D721Med (cell line): ENCODE data around the gene ZFYVE9.
"Not testable (repeated sequence)": the region's sequence is repeated elsewhere in the genome, so short reads cannot be mapped to it uniquely, and the experiment has no call there.

Experiments used
- DNase-seq: peaks from one replicate; pipeline ENCODE4 v3.0.0; 2011; ENCODE audit warnings: low spot score; ENCODE audit not compliant: insufficient read length
- FAIRE-seq: peaks from 2 replicates; lab custom pipeline; 2011; peaks lifted over from hg19 to GRCh38; lab: Jason Lieb, UNC
- TF ChIP-seq, protein P1 (sequence below): IDR thresholded peaks from 2 replicates; pipeline ENCODE4 v1.5.1; 2012; ENCODE audit warnings: mild to moderate bottlenecking, control low read depth; ENCODE audit not compliant: insufficient read depth; ENCODE audit errors: missing control alignments

Gene ZFYVE9

DNA sequence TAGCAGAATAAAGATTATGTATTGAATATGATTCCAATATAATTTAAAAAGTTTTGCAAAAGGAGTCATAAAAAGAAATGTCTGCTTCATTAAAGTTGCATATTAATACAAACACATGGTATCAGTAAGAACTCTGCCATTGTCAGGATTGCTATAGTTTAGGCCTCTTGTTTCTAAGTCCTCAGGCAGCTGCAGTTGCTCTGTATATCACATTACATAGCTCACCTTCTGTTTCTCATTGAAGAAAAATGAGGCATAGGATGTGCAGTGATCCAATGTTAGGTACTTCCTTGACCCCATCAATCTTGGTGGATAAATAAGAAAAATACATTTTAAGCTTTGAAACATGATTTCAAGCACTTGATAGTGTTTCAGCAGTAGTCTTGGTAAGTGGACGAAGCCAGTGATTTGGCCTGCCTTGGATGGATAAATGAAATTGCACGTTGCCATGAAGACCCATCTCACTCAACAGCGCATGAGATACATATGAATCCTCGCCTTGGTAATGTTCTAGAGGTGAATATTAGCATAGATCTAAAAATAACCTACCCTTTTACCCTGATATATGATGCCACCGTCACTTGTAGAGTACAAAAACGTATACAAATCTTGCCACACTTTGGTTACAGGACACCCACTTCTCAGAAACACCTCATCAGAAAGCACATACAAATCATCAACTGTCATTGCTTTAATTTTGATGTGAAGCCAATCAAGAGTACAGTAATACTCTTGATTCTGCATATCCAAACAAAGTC is 25.3 kb downstream of the ZFYVE9 start:
- DNase-seq (no peak), FAIRE-seq (no peak)
- TF ChIP-seq, protein P1, sequence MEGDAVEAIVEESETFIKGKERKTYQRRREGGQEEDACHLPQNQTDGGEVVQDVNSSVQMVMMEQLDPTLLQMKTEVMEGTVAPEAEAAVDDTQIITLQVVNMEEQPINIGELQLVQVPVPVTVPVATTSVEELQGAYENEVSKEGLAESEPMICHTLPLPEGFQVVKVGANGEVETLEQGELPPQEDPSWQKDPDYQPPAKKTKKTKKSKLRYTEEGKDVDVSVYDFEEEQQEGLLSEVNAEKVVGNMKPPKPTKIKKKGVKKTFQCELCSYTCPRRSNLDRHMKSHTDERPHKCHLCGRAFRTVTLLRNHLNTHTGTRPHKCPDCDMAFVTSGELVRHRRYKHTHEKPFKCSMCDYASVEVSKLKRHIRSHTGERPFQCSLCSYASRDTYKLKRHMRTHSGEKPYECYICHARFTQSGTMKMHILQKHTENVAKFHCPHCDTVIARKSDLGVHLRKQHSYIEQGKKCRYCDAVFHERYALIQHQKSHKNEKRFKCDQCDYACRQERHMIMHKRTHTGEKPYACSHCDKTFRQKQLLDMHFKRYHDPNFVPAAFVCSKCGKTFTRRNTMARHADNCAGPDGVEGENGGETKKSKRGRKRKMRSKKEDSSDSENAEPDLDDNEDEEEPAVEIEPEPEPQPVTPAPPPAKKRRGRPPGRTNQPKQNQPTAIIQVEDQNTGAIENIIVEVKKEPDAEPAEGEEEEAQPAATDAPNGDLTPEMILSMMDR, result no peak

DNA sequence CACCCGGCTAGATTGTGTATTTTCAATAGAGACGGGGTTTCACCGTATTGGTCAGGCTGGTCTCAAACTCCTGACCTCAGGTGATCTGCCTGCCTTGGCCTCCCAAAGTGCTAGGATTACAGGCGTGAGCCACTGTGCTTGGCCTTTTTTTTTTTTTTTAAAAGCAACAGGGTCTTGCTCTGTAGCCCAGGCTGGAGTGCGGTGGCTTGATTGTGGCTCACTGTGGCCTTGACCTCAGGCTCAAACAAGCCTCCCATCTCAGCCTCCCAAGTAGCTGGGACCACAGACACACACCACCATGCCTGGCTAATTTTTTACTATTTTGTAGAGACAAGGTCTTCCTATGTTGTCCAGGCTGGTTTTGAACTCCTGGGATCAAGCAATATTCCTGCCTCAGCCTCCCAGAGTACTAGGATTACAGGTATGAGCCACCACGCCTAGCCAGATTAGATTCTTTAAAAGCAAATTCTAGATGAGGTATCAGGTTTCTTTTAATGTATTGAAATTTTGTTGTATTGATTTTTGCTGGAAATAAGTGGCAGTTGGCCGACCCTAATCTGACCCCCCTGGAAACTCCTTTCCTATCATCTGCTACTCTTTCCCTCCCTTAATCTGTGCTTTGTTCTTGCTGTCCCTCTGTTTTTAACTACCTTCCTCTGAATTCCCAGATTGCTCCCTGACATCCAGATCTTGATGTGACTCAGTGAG is 26.6 kb downstream of the ZFYVE9 start:
- no peak for DNase-seq
- FAIRE-seq, result no peak
- TF ChIP-seq, protein P1, result no peak

DNA sequence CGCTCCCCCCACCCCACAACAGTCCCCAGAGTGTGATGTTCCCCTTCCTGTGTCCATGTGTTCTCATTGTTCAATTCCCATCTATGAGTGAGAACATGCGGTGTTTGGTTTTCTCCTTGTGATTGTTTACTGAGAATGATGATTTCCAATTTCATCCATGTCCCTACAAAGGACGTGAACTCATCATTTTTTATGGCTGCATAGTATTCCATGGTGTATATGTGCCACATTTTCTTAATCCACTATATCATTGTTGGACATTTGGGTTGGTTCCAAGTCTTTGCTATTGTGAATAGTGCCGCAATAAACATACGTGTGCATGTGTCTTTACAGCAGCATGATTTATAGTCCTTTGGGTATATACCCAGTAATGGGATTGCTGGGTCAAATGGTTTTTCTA is 29.3 kb downstream of the ZFYVE9 start:
- not testable (repeated sequence) for FAIRE-seq, DNase-seq

DNA sequence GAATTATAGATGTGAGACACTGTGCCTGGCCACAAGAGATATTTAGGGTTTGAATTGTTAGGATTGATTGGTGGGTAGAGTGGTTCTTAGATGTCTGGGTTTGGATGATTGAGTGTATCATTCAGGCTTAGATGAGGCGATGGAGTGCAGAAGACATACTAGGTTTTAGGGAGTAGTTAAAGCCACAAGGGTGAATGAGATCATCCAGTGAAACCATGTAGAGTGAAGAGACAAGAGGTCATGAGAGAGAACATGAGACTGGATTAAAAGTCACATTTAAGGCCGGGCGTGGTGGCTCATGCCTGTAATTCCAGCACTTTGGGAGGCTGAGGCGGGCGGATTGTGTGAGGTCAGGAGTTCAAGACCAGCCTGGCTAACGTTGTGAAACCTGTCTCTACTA is 37.2 kb downstream of the ZFYVE9 start:
- no peak for DNase-seq
- TF ChIP-seq, protein P1, result no peak
- FAIRE-seq, result no peak

DNA sequence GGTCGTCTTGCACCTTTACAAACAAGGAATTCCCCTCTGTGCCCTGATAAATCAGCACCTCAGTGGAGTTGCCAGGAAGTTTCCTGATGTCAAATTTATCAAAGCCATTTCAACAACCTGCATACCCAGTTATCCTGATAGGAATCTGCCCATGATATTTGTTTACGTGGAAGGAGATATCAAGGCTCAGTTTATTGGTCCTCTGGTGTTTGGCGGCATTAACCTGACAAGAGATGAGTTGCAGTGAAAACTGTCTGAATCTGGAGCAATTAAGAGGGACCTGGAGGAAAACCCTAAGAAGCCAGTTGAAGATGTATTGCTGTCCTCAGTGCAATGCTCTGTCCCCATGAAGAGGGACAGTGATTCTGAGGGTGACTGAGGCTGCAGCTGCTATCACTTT is 38.3 kb downstream of the ZFYVE9 start:
- DNase-seq, result no peak
- FAIRE-seq, result no peak
- TF ChIP-seq, protein P1, result no peak

DNA sequence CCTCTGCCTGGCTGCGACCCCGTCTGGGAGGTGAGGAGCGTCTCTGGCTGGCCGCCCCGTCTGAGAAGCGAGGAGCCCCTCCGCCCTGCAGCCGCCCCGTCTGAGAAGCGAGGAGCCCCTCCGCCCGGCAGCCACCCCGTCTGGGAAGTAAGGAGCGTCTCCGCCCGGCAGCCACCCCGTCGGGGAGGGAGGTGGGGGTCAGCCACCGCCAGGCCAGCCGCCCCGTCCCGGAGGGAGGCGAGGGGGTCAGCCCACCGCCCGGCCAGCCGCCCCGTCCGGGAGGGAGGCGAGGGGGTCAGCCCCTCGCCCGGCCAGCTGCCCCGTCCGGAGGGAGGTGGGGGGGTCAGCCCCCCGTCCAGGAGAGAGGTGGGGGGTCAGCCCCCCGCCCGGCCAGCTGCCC is 39.9 kb downstream of the ZFYVE9 start:
- not testable (repeated sequence) for DNase-seq, FAIRE-seq

DNA sequence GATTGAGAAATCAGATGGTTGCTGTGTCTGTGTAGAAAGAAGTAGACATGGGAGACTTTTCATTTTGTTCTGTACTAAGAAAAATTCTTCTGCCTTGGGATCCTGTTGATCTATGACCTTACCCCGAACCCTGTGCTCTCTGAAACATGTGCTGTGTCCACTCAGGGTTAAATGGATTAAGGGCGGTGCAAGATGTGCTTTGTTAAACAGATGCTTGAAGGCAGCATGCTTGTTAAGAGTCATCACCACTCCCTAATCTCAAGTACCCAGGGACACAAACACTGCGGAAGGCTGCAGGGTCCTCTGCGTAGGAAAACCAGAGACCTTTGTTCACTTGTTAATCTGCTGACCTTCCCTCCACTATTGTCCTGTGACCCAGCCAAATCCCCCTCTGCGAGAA is 40.4 kb downstream of the ZFYVE9 start:
- DNase-seq, FAIRE-seq: not testable (repeated sequence)

DNA sequence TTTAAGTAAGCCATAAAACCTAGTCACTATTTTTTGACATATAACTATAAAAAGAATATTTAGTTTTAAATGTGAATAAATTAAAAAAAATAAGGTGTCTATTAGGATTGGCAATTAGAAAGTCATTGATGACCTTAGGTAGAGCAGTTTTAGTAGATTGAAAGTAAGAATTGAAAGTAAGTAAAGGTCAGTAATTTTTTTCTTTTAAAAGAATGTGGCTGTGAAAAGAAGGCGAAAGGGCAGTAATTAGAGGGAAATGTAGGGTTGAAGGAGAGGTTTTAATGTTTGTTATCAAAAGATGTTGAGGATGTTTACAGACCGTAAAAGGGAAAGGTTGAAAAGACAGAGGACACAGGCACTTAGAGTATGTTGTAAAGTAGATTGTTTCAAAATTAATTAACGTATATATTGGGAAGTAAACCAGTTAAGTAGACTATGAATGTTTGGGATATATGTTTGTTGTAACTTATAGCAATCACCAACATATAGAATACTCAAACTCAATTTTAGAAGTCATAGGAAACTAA is 41.0 kb downstream of the ZFYVE9 start:
- peak; percentile 21 for FAIRE-seq

More for the DNA sequence above, 41.0 kb downstream of the ZFYVE9 start:
- DNase-seq, result no peak
- TF ChIP-seq, protein P1, result no peak
